Suprapubic skin (tissue), 3 donors: ENCODE results near the gene GZF1.

Source experiments
- POLR2AphosphoS5 ChIP-seq, 3 donors: sonication (generic); formaldehyde crosslinking; IDR thresholded peaks; one replicate each; pipeline ENCODE4 v1.6.1; 2017; ENCODE audit warnings: antibody characterized with exemption in 3 of 3
- TF ChIP-seq, protein P1 (sequence below), 2 donors: fragments of 200-600 bp in 1 of 2; fragments of 450-650 bp in 1 of 2; sonication (generic) in 1 of 2; IDR thresholded peaks; one replicate each; pipeline ENCODE4 v1.5.1; 2016 to 2019; ENCODE audit warnings: antibody characterized with exemption in 2 of 2, mild to moderate bottlenecking in 1 of 2, moderate library complexity in 1 of 2

DNA sequence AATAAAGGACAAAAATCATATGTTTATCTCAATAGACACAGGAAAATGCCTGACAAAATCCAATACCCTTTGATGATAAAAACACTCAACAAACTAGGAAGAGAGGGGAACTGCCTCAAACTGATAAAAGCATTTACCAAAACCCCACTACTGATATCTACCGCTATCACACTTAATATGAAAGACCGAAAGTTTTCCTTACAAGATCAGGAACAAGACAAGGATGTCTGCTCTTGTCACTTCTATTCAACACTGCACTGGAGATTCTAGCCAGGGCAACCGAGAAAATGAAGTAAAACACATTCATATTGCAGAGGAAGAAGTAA lies 25.1 kb downstream of the GZF1 start:
- TF ChIP-seq, protein P1, sequence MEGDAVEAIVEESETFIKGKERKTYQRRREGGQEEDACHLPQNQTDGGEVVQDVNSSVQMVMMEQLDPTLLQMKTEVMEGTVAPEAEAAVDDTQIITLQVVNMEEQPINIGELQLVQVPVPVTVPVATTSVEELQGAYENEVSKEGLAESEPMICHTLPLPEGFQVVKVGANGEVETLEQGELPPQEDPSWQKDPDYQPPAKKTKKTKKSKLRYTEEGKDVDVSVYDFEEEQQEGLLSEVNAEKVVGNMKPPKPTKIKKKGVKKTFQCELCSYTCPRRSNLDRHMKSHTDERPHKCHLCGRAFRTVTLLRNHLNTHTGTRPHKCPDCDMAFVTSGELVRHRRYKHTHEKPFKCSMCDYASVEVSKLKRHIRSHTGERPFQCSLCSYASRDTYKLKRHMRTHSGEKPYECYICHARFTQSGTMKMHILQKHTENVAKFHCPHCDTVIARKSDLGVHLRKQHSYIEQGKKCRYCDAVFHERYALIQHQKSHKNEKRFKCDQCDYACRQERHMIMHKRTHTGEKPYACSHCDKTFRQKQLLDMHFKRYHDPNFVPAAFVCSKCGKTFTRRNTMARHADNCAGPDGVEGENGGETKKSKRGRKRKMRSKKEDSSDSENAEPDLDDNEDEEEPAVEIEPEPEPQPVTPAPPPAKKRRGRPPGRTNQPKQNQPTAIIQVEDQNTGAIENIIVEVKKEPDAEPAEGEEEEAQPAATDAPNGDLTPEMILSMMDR (IDR thresholded peaks at IDR 0.05): no peak
- TF ChIP-seq POLR2AphosphoS5 (IDR thresholded peaks at IDR 0.05): no peak
